SK-N-SH treated with all-trans-retinoic acid at 6 μM for 48 hours (cell line): ENCODE results near the gene ZBTB38.

ENCODE experiments used
- ATAC-seq: fragments of 200-7000 bp; cut with Tn5 transposase; 3 replicates; pipeline ENCODE4 v1.9.1; 2020; ENCODE audit warnings: mild to moderate bottlenecking, moderate library complexity
- ARNTL ChIP-seq: fragments of 450-650 bp; formaldehyde crosslinking; IDR thresholded peaks from 2 replicates; pipeline ENCODE4 v1.5.0; 2020; ENCODE audit warnings: low read depth, mild to moderate bottlenecking, moderate library complexity, borderline replicate concordance
- BACH2 ChIP-seq: fragments of 250-450 bp; sonication (Bioruptor Pico); IDR thresholded peaks from 2 replicates; pipeline ENCODE4 v1.9.0; 2021; ENCODE audit warnings: mild to moderate bottlenecking, borderline replicate concordance
- CREB5 ChIP-seq: fragments of 250-450 bp; sonication (Bioruptor Pico); IDR thresholded peaks from 2 replicates; pipeline ENCODE4 v1.5.1; 2020; ENCODE audit warnings: low read depth, mild to moderate bottlenecking, moderate library complexity
- CSDC2 ChIP-seq: fragments of 250-450 bp; sonication (Bioruptor Pico); IDR thresholded peaks from 2 replicates; pipeline ENCODE4 v1.5.0; 2020; ENCODE audit warnings: mild to moderate bottlenecking, moderate library complexity
- ESRRG ChIP-seq: fragments of 250-450 bp; sonication (Bioruptor Pico); IDR thresholded peaks from 2 replicates; pipeline ENCODE4 v1.6.1; 2021; ENCODE audit warnings: mild to moderate bottlenecking
- GLIS3 ChIP-seq: fragments of 250-450 bp; sonication (Bioruptor Pico); IDR thresholded peaks from 2 replicates; pipeline ENCODE4 v1.5.0; 2020; ENCODE audit warnings: mild to moderate bottlenecking, moderate library complexity
- OSR1 ChIP-seq: fragments of 250-450 bp; sonication (Bioruptor Pico); IDR thresholded peaks from 2 replicates; pipeline ENCODE4 v1.8.0; 2022; ENCODE audit warnings: moderate library complexity, mild to moderate bottlenecking, inconsistent platforms
- PPARA ChIP-seq: fragments of 250-450 bp; sonication (Bioruptor Pico); IDR thresholded peaks from 2 replicates; pipeline ENCODE4 v1.5.0; 2020; ENCODE audit warnings: mild to moderate bottlenecking, borderline replicate concordance
- RARB ChIP-seq: fragments of 250-450 bp; sonication (Bioruptor Pico); IDR thresholded peaks from 2 replicates; pipeline ENCODE4 v1.8.0; 2021; ENCODE audit warnings: mild to moderate bottlenecking, moderate library complexity
- SNAI2 ChIP-seq: fragments of 250-450 bp; sonication (Bioruptor Pico); IDR thresholded peaks from 2 replicates; pipeline ENCODE4 v1.5.0; 2020; ENCODE audit warnings: mild to moderate bottlenecking, moderate library complexity
- TCF4 ChIP-seq: fragments of 250-450 bp; sonication (Bioruptor Pico); IDR thresholded peaks from 2 replicates; pipeline ENCODE4 v1.8.0; 2021; ENCODE audit warnings: mild to moderate bottlenecking, moderate library complexity, borderline replicate concordance
- TOX ChIP-seq: fragments of 250-450 bp; sonication (Bioruptor Pico); IDR thresholded peaks from 2 replicates; pipeline ENCODE4 v1.8.0; 2021; ENCODE audit warnings: mild to moderate bottlenecking, moderate library complexity, borderline replicate concordance
- ZFP30 ChIP-seq: fragments of 450-650 bp; formaldehyde crosslinking; IDR thresholded peaks from 2 replicates; pipeline ENCODE4 v1.5.0; 2022; ENCODE audit warnings: mild to moderate bottlenecking, moderate library complexity
- ZNF565 ChIP-seq: fragments of 450-650 bp; formaldehyde crosslinking; conservative IDR thresholded peaks from 2 replicates; pipeline ENCODE4 v1.5.0; 2020; ENCODE audit warnings: low read depth, mild to moderate bottlenecking, moderate library complexity
- ZNF70 ChIP-seq: fragments of 450-650 bp; formaldehyde crosslinking; IDR thresholded peaks from 2 replicates; pipeline ENCODE4 v1.5.0; 2020; ENCODE audit warnings: mild to moderate bottlenecking, moderate library complexity
- ZNF8 ChIP-seq: fragments of 450-650 bp; formaldehyde crosslinking; IDR thresholded peaks from 2 replicates; pipeline ENCODE4 v1.5.0; 2020; ENCODE audit warnings: mild to moderate bottlenecking, moderate library complexity
- TF ChIP-seq, protein P1 (sequence below): fragments of 250-450 bp; sonication (Bioruptor Pico); IDR thresholded peaks from 2 replicates; pipeline ENCODE4 v1.8.0; 2020; ENCODE audit warnings: mild to moderate bottlenecking, moderate library complexity, borderline replicate concordance
- TF ChIP-seq, protein P2 (sequence below): fragments of 250-450 bp; sonication (Bioruptor Pico); IDR thresholded peaks from 2 replicates; pipeline ENCODE4 v1.5.0; 2020; ENCODE audit warnings: mild to moderate bottlenecking, moderate library complexity
- TF ChIP-seq, protein P3 (sequence below): fragments of 250-450 bp; sonication (Bioruptor Pico); IDR thresholded peaks from 2 replicates; pipeline ENCODE4 v1.5.1; 2021; ENCODE audit warnings: mild to moderate bottlenecking, moderate library complexity

The ZBTB38 gene

GRCh38 chr3:141389703-141390102, 21.4 kb downstream of the ZBTB38 start (continued):
- TF ChIP-seq, protein P1, sequence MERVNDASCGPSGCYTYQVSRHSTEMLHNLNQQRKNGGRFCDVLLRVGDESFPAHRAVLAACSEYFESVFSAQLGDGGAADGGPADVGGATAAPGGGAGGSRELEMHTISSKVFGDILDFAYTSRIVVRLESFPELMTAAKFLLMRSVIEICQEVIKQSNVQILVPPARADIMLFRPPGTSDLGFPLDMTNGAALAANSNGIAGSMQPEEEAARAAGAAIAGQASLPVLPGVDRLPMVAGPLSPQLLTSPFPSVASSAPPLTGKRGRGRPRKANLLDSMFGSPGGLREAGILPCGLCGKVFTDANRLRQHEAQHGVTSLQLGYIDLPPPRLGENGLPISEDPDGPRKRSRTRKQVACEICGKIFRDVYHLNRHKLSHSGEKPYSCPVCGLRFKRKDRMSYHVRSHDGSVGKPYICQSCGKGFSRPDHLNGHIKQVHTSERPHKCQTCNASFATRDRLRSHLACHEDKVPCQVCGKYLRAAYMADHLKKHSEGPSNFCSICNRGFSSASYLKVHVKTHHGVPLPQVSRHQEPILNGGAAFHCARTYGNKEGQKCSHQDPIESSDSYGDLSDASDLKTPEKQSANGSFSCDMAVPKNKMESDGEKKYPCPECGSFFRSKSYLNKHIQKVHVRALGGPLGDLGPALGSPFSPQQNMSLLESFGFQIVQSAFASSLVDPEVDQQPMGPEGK (CRISPR knock-in tag) = no peak
- TF ChIP-seq ESRRG (CRISPR knock-in tag) = no peak
- no peak for TF ChIP-seq ZNF565 (CRISPR knock-in tag)
- TF ChIP-seq, protein P2, sequence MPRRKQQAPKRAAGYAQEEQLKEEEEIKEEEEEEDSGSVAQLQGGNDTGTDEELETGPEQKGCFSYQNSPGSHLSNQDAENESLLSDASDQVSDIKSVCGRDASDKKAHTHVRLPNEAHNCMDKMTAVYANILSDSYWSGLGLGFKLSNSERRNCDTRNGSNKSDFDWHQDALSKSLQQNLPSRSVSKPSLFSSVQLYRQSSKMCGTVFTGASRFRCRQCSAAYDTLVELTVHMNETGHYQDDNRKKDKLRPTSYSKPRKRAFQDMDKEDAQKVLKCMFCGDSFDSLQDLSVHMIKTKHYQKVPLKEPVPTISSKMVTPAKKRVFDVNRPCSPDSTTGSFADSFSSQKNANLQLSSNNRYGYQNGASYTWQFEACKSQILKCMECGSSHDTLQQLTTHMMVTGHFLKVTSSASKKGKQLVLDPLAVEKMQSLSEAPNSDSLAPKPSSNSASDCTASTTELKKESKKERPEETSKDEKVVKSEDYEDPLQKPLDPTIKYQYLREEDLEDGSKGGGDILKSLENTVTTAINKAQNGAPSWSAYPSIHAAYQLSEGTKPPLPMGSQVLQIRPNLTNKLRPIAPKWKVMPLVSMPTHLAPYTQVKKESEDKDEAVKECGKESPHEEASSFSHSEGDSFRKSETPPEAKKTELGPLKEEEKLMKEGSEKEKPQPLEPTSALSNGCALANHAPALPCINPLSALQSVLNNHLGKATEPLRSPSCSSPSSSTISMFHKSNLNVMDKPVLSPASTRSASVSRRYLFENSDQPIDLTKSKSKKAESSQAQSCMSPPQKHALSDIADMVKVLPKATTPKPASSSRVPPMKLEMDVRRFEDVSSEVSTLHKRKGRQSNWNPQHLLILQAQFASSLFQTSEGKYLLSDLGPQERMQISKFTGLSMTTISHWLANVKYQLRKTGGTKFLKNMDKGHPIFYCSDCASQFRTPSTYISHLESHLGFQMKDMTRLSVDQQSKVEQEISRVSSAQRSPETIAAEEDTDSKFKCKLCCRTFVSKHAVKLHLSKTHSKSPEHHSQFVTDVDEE = no peak

DNA sequence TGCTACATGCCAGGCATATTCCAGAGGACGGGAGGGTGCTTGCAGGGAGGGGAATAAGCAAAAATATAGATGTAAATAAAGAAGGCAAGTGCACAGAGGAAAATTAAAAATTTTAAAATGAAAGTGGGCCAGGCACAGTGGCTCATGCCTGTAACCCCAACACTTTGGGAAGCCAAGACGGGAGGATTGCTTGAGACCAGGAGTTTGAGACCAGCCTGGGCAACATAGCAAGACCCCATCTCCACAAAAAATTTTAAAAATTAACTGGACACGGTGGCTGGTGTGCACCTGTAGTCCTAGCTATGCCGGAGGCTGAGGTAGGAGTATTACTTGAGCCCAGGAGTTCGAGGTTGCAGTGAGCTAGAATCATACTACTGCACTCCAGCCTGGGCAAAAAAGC, 22.4 kb downstream of the ZBTB38 start:
- no peak for ATAC-seq
- TF ChIP-seq, protein P1 (CRISPR knock-in tag) = no peak
- TF ChIP-seq ZNF8 (CRISPR knock-in tag) (no peak), OSR1 (CRISPR knock-in tag) (no peak), CREB5 (CRISPR knock-in tag) (no peak), TCF4 (CRISPR knock-in tag) (no peak), TOX (no peak), ZNF565 (CRISPR knock-in tag) (no peak), CSDC2 (CRISPR knock-in tag) (no peak), BACH2 (CRISPR knock-in tag) (no peak), SNAI2 (no peak), ZFP30 (CRISPR knock-in tag) (no peak)
- TF ChIP-seq, protein P3, sequence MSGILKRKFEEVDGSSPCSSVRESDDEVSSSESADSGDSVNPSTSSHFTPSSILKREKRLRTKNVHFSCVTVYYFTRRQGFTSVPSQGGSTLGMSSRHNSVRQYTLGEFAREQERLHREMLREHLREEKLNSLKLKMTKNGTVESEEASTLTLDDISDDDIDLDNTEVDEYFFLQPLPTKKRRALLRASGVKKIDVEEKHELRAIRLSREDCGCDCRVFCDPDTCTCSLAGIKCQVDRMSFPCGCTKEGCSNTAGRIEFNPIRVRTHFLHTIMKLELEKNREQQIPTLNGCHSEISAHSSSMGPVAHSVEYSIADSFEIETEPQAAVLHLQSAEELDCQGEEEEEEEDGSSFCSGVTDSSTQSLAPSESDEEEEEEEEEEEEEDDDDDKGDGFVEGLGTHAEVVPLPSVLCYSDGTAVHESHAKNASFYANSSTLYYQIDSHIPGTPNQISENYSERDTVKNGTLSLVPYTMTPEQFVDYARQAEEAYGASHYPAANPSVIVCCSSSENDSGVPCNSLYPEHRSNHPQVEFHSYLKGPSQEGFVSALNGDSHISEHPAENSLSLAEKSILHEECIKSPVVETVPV (CRISPR knock-in tag) = no peak

DNA sequence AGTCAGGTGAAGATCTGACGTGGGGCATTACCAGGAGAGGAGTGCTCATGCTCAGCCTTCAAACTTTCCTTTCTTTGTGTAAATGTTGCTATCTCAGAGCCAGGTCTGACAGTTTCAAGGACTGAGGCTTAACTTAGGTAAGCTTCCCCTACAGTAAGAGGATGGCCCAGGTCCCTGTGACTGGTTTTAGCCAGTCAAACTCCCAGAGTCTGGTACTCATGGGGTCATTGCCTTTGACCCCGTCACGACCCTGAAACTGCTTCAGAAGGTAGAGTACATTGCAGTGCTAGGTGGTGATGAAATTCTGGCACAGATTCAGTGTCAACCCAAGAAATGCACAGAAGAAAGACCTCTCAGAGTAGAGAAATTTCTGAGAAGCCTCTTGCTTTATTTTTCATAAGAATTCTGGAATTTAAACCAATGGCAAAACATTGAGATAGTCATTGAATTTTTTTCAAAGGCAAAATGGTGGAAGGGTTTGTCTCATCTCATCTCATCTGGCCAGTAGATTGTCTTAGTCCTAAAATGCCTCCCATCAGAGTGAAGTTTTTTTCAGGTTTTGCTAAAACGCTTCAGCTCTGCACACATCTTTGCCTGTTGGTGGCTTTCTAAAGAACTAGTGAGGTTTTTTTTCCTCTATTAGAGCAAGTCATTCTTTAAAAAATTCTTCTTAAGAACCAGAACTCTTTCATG, 23.1 kb downstream of the ZBTB38 start:
- ATAC-seq = no peak

More for the DNA sequence above, 23.1 kb downstream of the ZBTB38 start:
- TF ChIP-seq PPARA = no peak
- no peak for TF ChIP-seq ZNF70 (CRISPR knock-in tag)
- TF ChIP-seq, protein P1 (CRISPR knock-in tag) = no peak
- no peak for TF ChIP-seq CSDC2 (CRISPR knock-in tag)
- TF ChIP-seq ESRRG (CRISPR knock-in tag) = no peak
- TF ChIP-seq RARB = no peak
- no peak for TF ChIP-seq GLIS3
- TF ChIP-seq BACH2 (CRISPR knock-in tag) = no peak
- TF ChIP-seq, protein P3 (CRISPR knock-in tag) = no peak
- no peak for TF ChIP-seq TOX
- TF ChIP-seq, protein P2 = no peak
- TF ChIP-seq SNAI2 = no peak
- no peak for TF ChIP-seq ARNTL (CRISPR knock-in tag)
- TF ChIP-seq ZFP30 (CRISPR knock-in tag) = no peak
- TF ChIP-seq, all 23 proteins: peak for 0
